ENCODE measurements around the gene RNF43. TPM values are rescaled to one million over a fixed set of nuclear protein-coding genes. Genes with fewer than 3 reads are reported as not detected.

The RNF43 gene
- total RNA-seq, 2 donors from 2014 or later: 0.57 to 0.94 TPM

DNA sequence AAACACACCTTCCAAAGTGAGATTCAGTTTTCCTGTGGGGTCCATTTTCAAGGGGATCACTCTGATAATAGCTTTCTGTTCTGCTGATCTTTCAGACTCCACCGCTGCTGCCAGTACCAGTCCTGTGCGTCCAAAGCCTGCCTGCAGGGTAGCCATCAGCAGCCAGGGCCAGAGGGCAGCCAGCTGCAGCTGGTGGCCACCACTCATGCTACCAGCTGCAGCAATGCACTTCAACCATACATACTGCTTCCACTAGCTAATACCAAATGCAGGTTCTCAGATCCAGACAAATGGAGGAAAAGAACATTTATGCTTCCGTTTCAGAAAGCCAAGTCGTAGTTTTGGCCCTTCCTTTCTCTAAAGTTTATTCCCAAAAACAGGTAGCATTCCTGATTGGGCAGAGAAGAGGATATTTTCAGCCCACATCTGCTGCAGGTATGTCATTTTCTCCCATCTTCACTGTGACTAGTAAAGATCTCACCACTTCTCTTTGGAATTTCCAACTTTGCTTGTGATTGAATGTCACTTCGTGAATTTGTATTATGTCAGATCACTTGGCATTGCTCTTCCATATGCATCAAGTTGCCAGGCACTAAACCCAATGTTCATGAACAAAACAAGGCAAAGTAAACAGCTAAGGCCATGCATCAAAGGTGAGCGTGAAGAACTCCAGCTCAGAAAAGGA is 1.8 kb downstream of the RNF43 start:
- Mint-ChIP-seq H3K36me3 (ENCODE audit: low read depth) (peaks cover 2% of the 10 kb centered on the region), H3K4me1 (peaks cover 9% of the 10 kb centered on the region), H3K27me3 (no peaks in the 10 kb centered on the region), H3K27ac (no peak overlapping the region), H3K4me3 (no peak overlapping the region)
- ATAC-seq (no peak), DNase-seq (no peak)
- H3K9me3 ChIP-seq (ENCODE audit: control insufficient read depth, low read length, poor library complexity, severe bottlenecking): no peaks in the 10 kb centered on the region

DNA sequence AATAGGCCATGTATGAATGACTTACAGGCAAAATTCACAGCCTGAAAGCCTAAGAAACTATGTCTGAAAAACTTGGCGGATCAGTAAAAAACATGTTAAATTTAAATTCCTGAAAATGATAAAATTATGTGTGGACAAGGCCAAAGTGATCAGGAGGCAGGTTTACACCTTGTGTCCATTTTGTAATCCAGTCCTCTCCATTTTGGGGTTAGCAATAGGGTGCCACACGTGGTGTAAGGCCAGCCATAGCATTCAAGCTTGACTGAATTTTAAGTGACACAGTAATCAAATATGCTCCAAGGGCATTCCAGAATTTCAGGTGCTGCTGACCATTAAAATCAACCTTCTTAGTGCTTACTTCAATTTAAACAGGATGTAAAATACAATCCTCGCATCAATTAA is 2.7 kb downstream of the RNF43 start:
- Mint-ChIP-seq H3K4me1 (peaks cover 9% of the 10 kb centered on the region), H3K4me3 (no peak overlapping the region), H3K36me3 (ENCODE audit: low read depth) (peaks cover 2% of the 10 kb centered on the region), H3K27me3 (no peaks in the 10 kb centered on the region), H3K27ac (no peak overlapping the region)
- H3K9me3 ChIP-seq (ENCODE audit: control insufficient read depth, low read length, poor library complexity, severe bottlenecking): no peaks in the 10 kb centered on the region
- ATAC-seq (no peak), DNase-seq (no peak)

GRCh38 chr17:58413684-58414083 is 3.6 kb downstream of the RNF43 start:
- Mint-ChIP-seq H3K36me3 (ENCODE audit: low read depth) (peaks cover 2% of the 10 kb centered on the region), H3K4me3 (no peak overlapping the region), H3K4me1 (peaks cover 9% of the 10 kb centered on the region), H3K27me3 (no peaks in the 10 kb centered on the region), H3K27ac (no peak overlapping the region)
- DNase-seq: no peak
- no peak for ATAC-seq
- no peaks in the 10 kb centered on the region for H3K9me3 ChIP-seq (ENCODE audit: control insufficient read depth, low read length, poor library complexity, severe bottlenecking)

GRCh38 chr17:58412961-58413586 is 4.3 kb downstream of the RNF43 start:
- H3K27me3 Mint-ChIP-seq: no peaks in the 10 kb centered on the region
- H3K9me3 ChIP-seq (ENCODE audit: control insufficient read depth, low read length, poor library complexity, severe bottlenecking): no peaks in the 10 kb centered on the region
- H3K4me1 Mint-ChIP-seq: peaks cover 8% of the 10 kb centered on the region
- H3K27ac Mint-ChIP-seq: no peak overlapping the region
- DNase-seq (no peak), ATAC-seq (no peak)
- peaks cover 2% of the 10 kb centered on the region for H3K36me3 Mint-ChIP-seq (ENCODE audit: low read depth)
- H3K4me3 Mint-ChIP-seq: no peak overlapping the region

GRCh38 chr17:58412064-58412703 is 5.2 kb downstream of the RNF43 start:
- DNase-seq: no peak
- no peaks in the 10 kb centered on the region for H3K9me3 ChIP-seq (ENCODE audit: control insufficient read depth, low read length, poor library complexity, severe bottlenecking)
- Mint-ChIP-seq H3K27ac (peak overlapping the region; percentile 47), H3K4me3 (no peak overlapping the region), H3K27me3 (no peaks in the 10 kb centered on the region), H3K36me3 (ENCODE audit: low read depth) (no peaks in the 10 kb centered on the region), H3K4me1 (peaks cover 3% of the 10 kb centered on the region)
- no peak for ATAC-seq

GRCh38 chr17:58411408-58411894 is 5.9 kb downstream of the RNF43 start:
- H3K4me3 Mint-ChIP-seq: no peak overlapping the region
- DNase-seq (no peak), ATAC-seq (no peak)
- H3K27me3 Mint-ChIP-seq: no peaks in the 10 kb centered on the region
- no peaks in the 10 kb centered on the region for H3K4me1 Mint-ChIP-seq
- peak overlapping the region; percentile 47 for H3K27ac Mint-ChIP-seq
- no peaks in the 10 kb centered on the region for H3K36me3 Mint-ChIP-seq (ENCODE audit: low read depth)
- no peaks in the 10 kb centered on the region for H3K9me3 ChIP-seq (ENCODE audit: control insufficient read depth, low read length, poor library complexity, severe bottlenecking)

DNA sequence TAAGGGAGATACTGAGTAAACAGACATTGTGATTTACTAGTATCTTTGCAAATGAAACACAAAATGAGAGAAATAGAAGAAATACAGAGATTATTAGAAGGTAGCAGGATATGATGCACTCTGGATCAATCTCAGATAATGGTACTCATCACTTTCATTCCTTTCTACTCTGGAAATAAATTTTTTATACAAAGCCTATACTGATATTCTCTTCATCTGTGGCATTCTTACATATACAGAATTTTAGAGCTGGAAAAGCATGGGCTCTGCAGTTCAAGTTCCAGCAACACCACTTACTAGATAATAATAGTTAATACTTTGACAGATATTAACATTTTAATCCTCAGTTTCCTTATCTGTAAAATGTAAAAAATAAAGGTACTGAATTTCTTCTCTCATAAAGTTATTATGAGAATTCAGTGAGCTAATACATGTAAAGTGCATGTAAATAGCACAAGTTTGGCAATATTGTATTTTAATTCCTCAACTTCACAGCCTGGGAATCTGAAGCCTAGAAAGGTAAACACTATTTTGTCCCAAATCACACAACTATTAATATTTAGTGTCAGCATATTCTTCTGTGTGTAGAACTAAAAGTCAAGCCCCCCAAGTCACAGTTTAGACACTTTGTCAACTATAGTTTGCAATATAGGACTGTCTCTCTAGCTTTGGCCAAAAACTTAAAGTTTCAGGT is 6.5 kb downstream of the RNF43 start:
- ATAC-seq: no peak
- H3K27ac Mint-ChIP-seq: no peak overlapping the region

DNA sequence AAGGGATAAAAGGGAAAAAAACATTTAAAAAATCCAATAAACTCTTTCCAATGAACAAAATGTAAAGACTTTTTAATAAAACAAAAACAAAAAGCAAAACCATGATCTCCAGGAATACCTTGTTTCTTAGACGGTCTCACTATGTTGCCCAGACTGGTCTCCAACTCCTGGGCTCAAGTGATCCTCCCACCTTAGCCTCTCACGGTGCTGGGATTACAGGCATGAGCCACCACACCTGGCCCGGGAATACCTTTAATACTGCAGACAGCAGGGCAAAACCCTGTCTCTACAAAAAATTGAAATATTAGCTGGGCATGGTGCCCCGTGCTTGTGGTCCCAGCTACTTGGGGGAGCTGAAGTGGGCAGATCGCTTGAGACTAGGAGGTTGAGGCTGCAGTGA is 7.9 kb downstream of the RNF43 start:
- H3K27ac Mint-ChIP-seq: no peak overlapping the region
- no peak for ATAC-seq
- no peaks in the 10 kb centered on the region for H3K9me3 ChIP-seq (ENCODE audit: control insufficient read depth, low read length, poor library complexity, severe bottlenecking)
- no peak overlapping the region for H3K4me3 Mint-ChIP-seq
- no peaks in the 10 kb centered on the region for H3K36me3 Mint-ChIP-seq (ENCODE audit: low read depth)
- H3K4me1 Mint-ChIP-seq: no peaks in the 10 kb centered on the region
- no peaks in the 10 kb centered on the region for H3K27me3 Mint-ChIP-seq
- DNase-seq: no peak

More for the DNA sequence above, 6.5 kb downstream of the RNF43 start:
- H3K9me3 ChIP-seq (ENCODE audit: control insufficient read depth, low read length, poor library complexity, severe bottlenecking): no peaks in the 10 kb centered on the region
- Mint-ChIP-seq H3K27me3 (no peaks in the 10 kb centered on the region), H3K4me1 (no peaks in the 10 kb centered on the region), H3K4me3 (no peak overlapping the region), H3K36me3 (ENCODE audit: low read depth) (no peaks in the 10 kb centered on the region)
- no peak for DNase-seq

DNA sequence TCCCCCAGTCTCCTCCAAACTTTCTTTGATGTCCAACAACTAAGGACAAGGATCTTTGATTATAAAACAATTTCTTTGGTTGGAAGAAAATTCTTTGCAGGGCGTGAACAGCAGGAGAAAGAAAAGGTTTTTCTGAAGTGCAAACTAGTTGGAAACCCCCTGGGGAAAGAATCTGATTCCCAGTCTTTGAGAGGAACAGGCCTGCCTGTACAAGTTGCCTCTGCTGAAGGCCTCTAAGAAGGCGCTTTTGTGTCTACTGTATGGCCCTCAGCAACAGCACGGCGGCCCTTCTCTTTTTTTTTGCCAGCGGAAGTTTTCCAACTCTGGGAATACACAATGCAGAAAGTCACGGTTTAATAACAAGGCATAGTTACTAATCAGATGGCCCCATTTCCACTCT is 14.0 kb downstream of the RNF43 start:
- no peaks in the 10 kb centered on the region for H3K9me3 ChIP-seq (ENCODE audit: control insufficient read depth, low read length, poor library complexity, severe bottlenecking)
- Mint-ChIP-seq H3K27ac (no peak overlapping the region), H3K27me3 (no peaks in the 10 kb centered on the region), H3K4me3 (no peak overlapping the region), H3K4me1 (peaks cover 5% of the 10 kb centered on the region), H3K36me3 (ENCODE audit: low read depth) (no peaks in the 10 kb centered on the region)
- ATAC-seq: no peak
- no peak for DNase-seq

- no peaks in the 10 kb centered on the region for H3K9me3 ChIP-seq (ENCODE audit: control insufficient read depth, low read length, poor library complexity, severe bottlenecking)
- no peak for DNase-seq
- Mint-ChIP-seq H3K36me3 (ENCODE audit: low read depth) (no peaks in the 10 kb centered on the region), H3K4me3 (no peak overlapping the region), H3K27ac (no peak overlapping the region), H3K27me3 (no peaks in the 10 kb centered on the region), H3K4me1 (peaks cover 5% of the 10 kb centered on the region)
- ATAC-seq: no peak
Observed at GRCh38 chr17:58402679-58403078, 14.7 kb downstream of the RNF43 start.

DNA sequence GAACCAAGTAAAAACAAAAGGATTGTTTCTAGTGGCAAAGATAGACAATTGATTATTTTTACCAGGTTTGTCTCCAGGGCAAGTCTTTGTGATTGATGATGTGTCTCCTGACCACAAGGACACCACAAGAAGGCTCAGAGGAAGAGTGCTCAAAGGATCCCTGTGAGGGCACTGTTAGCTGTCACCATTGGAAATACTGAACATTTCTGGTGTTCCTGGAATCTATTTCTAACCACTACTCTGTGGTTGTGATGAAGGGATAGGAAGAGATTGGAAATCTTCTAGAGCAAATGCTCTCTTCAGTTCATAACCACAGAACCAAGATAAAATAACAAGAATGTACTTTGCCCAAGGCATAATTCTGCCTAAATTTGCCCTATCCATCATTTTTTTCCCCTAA is 15.3 kb downstream of the RNF43 start:
- H3K9me3 ChIP-seq (ENCODE audit: control insufficient read depth, low read length, poor library complexity, severe bottlenecking): no peaks in the 10 kb centered on the region
- Mint-ChIP-seq H3K36me3 (ENCODE audit: low read depth) (no peaks in the 10 kb centered on the region), H3K4me3 (no peak overlapping the region), H3K27me3 (no peaks in the 10 kb centered on the region), H3K27ac (no peak overlapping the region), H3K4me1 (peaks cover 5% of the 10 kb centered on the region)
- ATAC-seq (no peak), DNase-seq (no peak)

DNA sequence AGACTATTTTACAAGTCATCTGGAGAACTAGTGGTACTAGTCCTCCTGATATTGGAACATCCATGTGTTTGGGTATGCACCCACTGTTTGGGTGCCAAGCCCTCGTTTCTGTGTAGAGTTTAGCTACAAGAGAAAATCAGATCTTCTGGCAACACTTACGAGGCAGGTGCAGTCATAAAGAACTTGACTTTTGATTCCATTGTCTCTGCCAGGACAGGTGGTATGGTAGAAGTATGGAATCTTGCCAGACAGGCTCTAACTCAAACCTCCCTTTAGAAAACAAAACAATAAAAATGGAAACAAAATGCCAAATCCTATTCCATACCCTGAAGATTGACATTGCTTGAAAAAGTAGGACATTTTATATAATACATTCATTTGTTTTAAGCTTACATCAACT is 16.0 kb downstream of the RNF43 start:
- H3K9me3 ChIP-seq (ENCODE audit: control insufficient read depth, low read length, poor library complexity, severe bottlenecking): no peaks in the 10 kb centered on the region
- no peaks in the 10 kb centered on the region for H3K27me3 Mint-ChIP-seq
- no peaks in the 10 kb centered on the region for H3K36me3 Mint-ChIP-seq (ENCODE audit: low read depth)
- DNase-seq (no peak), ATAC-seq (no peak)
- peaks cover 5% of the 10 kb centered on the region for H3K4me1 Mint-ChIP-seq
- no peak overlapping the region for H3K4me3 Mint-ChIP-seq
- H3K27ac Mint-ChIP-seq: no peak overlapping the region

DNA sequence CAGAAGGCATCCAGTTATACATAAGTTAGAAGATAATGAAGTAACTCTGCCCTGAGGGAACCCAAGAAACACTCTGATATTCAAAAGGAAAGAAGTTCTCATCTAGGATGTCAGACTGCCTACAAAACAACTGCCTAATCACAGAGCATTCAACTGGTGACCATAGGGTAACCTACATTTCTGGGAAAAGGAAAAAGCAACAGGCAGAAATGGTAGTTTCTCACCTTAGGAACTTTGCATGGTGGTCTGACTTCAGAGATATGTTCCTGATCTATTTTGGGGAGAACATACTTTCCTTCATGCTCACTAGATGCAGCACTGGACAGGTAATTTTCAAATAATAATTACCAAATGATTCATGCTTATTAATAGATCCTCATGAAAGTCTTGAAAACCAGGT is 16.5 kb downstream of the RNF43 start:
- H3K36me3 Mint-ChIP-seq (ENCODE audit: low read depth): peaks cover 3% of the 10 kb centered on the region
- H3K27me3 Mint-ChIP-seq: no peaks in the 10 kb centered on the region
- ATAC-seq (no peak), DNase-seq (no peak)
- no peaks in the 10 kb centered on the region for H3K9me3 ChIP-seq (ENCODE audit: control insufficient read depth, low read length, poor library complexity, severe bottlenecking)
- H3K4me1 Mint-ChIP-seq: peaks cover 5% of the 10 kb centered on the region
- H3K4me3 Mint-ChIP-seq: no peak overlapping the region
- no peak overlapping the region for H3K27ac Mint-ChIP-seq

Measured in T-helper 17 cell (primary cell).